Neural progenitor cell (in vitro differentiated cells): ENCODE results near the gene NAT9. TPM values are rescaled to one million over a fixed set of nuclear protein-coding genes. Genes with fewer than 3 reads are reported as not detected.

Source experiments
- DNase-seq: peaks from one replicate; pipeline ENCODE4 v3.0.0-alpha.2; 2016; ENCODE audit warnings: low spot score
- H2AFZ ChIP-seq: fragments of 200-600 bp; sonication (generic); replicated peaks from 2 replicates; pipeline ENCODE4 v1.6.1; 2016; ENCODE audit warnings: antibody characterized with exemption
- H3F3A ChIP-seq: fragments of 200-600 bp; sonication (generic); 2 replicates; pipeline ENCODE4 v1.6.1; 2016; ENCODE audit warnings: antibody characterized with exemption, low read depth
- H3K27ac ChIP-seq: fragments of 200-600 bp; sonication (generic); 2 replicates; pipeline ENCODE4 v1.5.1; 2016; ENCODE audit warnings: mild to moderate bottlenecking
- H3K27me3 ChIP-seq: fragments of 200-600 bp; sonication (generic); 2 replicates; pipeline ENCODE4 v1.6.1; 2016; ENCODE audit warnings: mild to moderate bottlenecking, moderate library complexity
- H3K36me3 ChIP-seq: fragments of 200-600 bp; sonication (generic); 2 replicates; pipeline ENCODE4 v1.5.1; 2016
- H3K4me1 ChIP-seq: fragments of 200-600 bp; sonication (generic); 2 replicates; pipeline ENCODE4 v1.6.1; 2016; ENCODE audit warnings: mixed run types
- H3K4me2 ChIP-seq: fragments of 200-600 bp; sonication (generic); 2 replicates; pipeline ENCODE4 v1.6.1; 2016
- H3K4me3 ChIP-seq: fragments of 200-600 bp; sonication (generic); 2 replicates; pipeline ENCODE4 v1.5.1; 2016
- H3K79me2 ChIP-seq: fragments of 200-600 bp; sonication (generic); 2 replicates; pipeline ENCODE4 v1.6.1; 2016; ENCODE audit warnings: low read depth
- H3K9ac ChIP-seq: fragments of 200-600 bp; sonication (generic); 2 replicates; pipeline ENCODE4 v1.6.1; 2016
- H3K9me3 ChIP-seq: fragments of 200-600 bp; sonication (generic); 2 replicates; pipeline ENCODE4 v1.5.1; 2016; ENCODE audit warnings: low read depth
- H4K20me1 ChIP-seq: fragments of 200-600 bp; sonication (generic); 2 replicates; pipeline ENCODE4 v1.6.1; 2016; ENCODE audit warnings: low read depth
- H3K27ac Mint-ChIP-seq: 3 replicates; pipeline ENCODE4 v1.8.0; 2021; ENCODE audit warnings: mixed read lengths
- H3K27me3 Mint-ChIP-seq: 2 replicates; pipeline ENCODE4 v1.8.0; 2022; ENCODE audit warnings: low read depth, mild to moderate bottlenecking, inconsistent platforms, moderate library complexity, mixed read lengths; ENCODE audit not compliant: insufficient read depth
- H3K36me3 Mint-ChIP-seq: 3 replicates; pipeline ENCODE4 v1.8.0; 2021; ENCODE audit warnings: mixed read lengths
- H3K4me1 Mint-ChIP-seq: 3 replicates; pipeline ENCODE4 v1.8.0; 2021; ENCODE audit warnings: mixed read lengths
- H3K4me3 Mint-ChIP-seq: 3 replicates; pipeline ENCODE4 v1.8.0; 2021; ENCODE audit warnings: mild to moderate bottlenecking, moderate library complexity, mixed read lengths
- H3K9me3 Mint-ChIP-seq: 3 replicates; pipeline ENCODE4 v1.8.0; 2020; ENCODE audit warnings: mixed read lengths
- CTCF ChIP-seq: fragments of 200-600 bp; sonication (generic); IDR thresholded peaks from 2 replicates; pipeline ENCODE4 v1.5.1; 2017; ENCODE audit warnings: antibody characterized with exemption, mild to moderate bottlenecking
- EZH2 ChIP-seq: fragments of 200-600 bp; sonication (generic); IDR thresholded peaks from 2 replicates; pipeline ENCODE4 v1.6.1; 2017; ENCODE audit warnings: antibody characterized with exemption, mild to moderate bottlenecking, moderate library complexity
- EZH2phosphoT487 ChIP-seq: fragments of 200-600 bp; sonication (generic); IDR thresholded peaks from 2 replicates; pipeline ENCODE4 v1.6.1; 2017; ENCODE audit warnings: antibody characterized with exemption
- total RNA-seq: library from RNA; depleted of rRNA; stranded (reverse); fragments of >200 nt; gene quantifications from 2 replicates; pipeline ENCODE4 v1.2.3, GENCODE V29; 2015; ENCODE audit warnings: low replicate concordance

The NAT9 gene
- total RNA-seq, 1 donor from 2014 or later, result 75.3 TPM

DNA sequence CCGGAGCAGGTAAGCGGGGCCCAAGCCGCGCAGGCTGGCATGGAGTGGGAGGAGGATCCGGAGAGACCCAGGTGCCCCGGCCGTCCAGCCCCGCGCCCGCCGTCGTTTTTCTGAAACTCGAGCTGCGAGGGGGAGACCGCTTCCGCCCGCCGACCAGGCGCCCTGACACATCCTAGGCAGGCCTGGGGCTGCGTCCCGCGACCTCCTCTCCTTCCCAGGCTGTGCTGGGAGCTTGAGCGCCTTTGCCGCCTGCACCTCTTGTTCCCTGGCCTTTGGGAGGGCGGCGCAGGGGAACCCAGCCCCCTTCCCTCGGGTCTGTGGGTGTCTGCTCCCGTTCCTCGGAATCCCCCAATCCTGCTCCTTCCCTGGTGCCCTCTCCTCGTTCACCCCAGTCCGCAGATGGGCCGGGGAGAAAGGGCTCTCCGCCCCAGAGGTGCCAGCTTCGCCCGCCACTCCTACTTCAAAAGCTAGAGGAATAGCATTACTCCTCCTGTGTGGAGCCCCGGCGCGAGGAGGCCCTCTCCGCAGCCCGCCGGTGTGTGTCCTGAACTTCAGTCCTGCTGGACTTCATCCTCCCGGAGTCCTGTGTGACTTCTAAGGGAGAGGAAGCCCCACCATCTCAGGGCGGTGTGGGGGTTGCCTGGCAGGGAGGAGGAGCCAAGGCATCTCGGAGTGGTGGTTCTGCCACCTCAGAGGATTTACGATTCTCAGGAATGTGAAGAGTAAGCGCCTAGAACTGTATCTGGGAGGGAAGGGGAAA is 26.7 kb downstream of the NAT9 start:
- Histone ChIP-seq H3K27ac (no peak overlapping the region), H3K9ac (peak overlapping the region; percentile 82)
- TF ChIP-seq EZH2phosphoT487 (no peak), CTCF (no peak), EZH2 (no peak)

GRCh38 chr17:74748529-74749278 is 27.4 kb downstream of the NAT9 start, which contains the start of gene NHERF1:
TSS of gene NHERF1 (plus strand) at chr17:74748628. CDS start at chr17:74748847, 219 bp downstream.
- peak; percentile 98 for DNase-seq
- peak within 1 kb of the TSS; percentile 99 for H3K4me3 ChIP-seq
- TF ChIP-seq EZH2, result no peak
- TF ChIP-seq CTCF, result peak; percentile 42
- peak within 1 kb of the TSS; percentile 87 for H3K4me2 ChIP-seq
- H3K27me3 ChIP-seq, result no peaks in the 10 kb centered on the region
- H3K4me3 Mint-ChIP-seq, result peak within 1 kb of the TSS; percentile 98
- H3K27ac Mint-ChIP-seq, result peak within 1 kb of the TSS; percentile 47
- H3K4me1 Mint-ChIP-seq, result peaks cover 45% of the 10 kb centered on the region
- peaks cover 52% of the 10 kb centered on the region for H3K79me2 ChIP-seq
- peaks cover 40% of the 10 kb centered on the region for H3F3A ChIP-seq
- peaks cover 12% of the 10 kb centered on the region for H3K27me3 Mint-ChIP-seq
- H3K36me3 ChIP-seq, result no peaks in the 10 kb centered on the region
- no peaks in the 10 kb centered on the region for H3K9me3 Mint-ChIP-seq
- H2AFZ ChIP-seq, result peak within 1 kb of the TSS; percentile 58
- peaks cover 52% of the 10 kb centered on the region for H3K4me1 ChIP-seq
- peaks cover 15% of the 10 kb centered on the region for H3K36me3 Mint-ChIP-seq
- peak within 1 kb of the TSS; percentile 82 for H3K9ac ChIP-seq
- H3K27ac ChIP-seq, result no peak within 1 kb of the TSS
- no peaks in the 10 kb centered on the region for H3K9me3 ChIP-seq
- H4K20me1 ChIP-seq, result peaks cover 49% of the 10 kb centered on the region

More for the DNA sequence above, 26.7 kb downstream of the NAT9 start:
- Mint-ChIP-seq H3K27ac (peak overlapping the region; percentile 47), H3K9me3 (no peaks in the 10 kb centered on the region), H3K4me1 (peaks cover 45% of the 10 kb centered on the region), H3K27me3 (peaks cover 7% of the 10 kb centered on the region), H3K36me3 (peaks cover 15% of the 10 kb centered on the region), H3K4me3 (peak overlapping the region; percentile 98)
- Histone ChIP-seq H3K4me2 (peak overlapping the region; percentile 87), H3K36me3 (no peaks in the 10 kb centered on the region), H2AFZ (no peak overlapping the region), H3K79me2 (peaks cover 60% of the 10 kb centered on the region), H4K20me1 (peaks cover 50% of the 10 kb centered on the region), H3K4me3 (peak overlapping the region; percentile 99), H3K9me3 (no peaks in the 10 kb centered on the region), H3K27me3 (no peaks in the 10 kb centered on the region), H3F3A (peaks cover 40% of the 10 kb centered on the region), H3K4me1 (peaks cover 52% of the 10 kb centered on the region)
- DNase-seq, result peak; percentile 62

DNA sequence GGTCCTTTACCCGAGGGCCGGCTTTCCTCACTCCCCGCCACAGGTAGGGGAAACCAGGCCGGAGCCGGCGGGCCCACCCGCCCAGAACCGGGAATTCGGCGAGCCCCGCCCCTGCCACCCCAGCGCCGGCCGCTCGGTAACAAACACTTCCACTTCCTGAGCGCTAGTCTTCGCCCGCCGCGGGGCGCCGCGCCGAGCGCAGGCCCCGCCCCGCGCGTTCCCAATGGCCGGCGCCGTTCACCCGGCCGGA is 27.9 kb downstream of the NAT9 start:
- no peak for TF ChIP-seq CTCF
- TF ChIP-seq EZH2phosphoT487, result no peak
- no peak for TF ChIP-seq EZH2
- peaks cover 45% of the 10 kb centered on the region for H3K4me1 Mint-ChIP-seq
- H3K9me3 Mint-ChIP-seq, result no peaks in the 10 kb centered on the region
- no peak overlapping the region for H2AFZ ChIP-seq
- H3K9me3 ChIP-seq, result no peaks in the 10 kb centered on the region
- H3K4me1 ChIP-seq, result peaks cover 52% of the 10 kb centered on the region
- DNase-seq, result no peak
- H3K27me3 ChIP-seq, result no peaks in the 10 kb centered on the region
- H3K27me3 Mint-ChIP-seq, result peaks cover 10% of the 10 kb centered on the region
- no peak overlapping the region for H3K27ac Mint-ChIP-seq
- H3K27ac ChIP-seq, result no peak overlapping the region
- H4K20me1 ChIP-seq, result peaks cover 46% of the 10 kb centered on the region
- H3K4me2 ChIP-seq, result peak overlapping the region; percentile 87
- peak overlapping the region; percentile 79 for H3K4me3 Mint-ChIP-seq
- H3K9ac ChIP-seq, result no peak overlapping the region
- no peaks in the 10 kb centered on the region for H3K36me3 ChIP-seq
- peaks cover 47% of the 10 kb centered on the region for H3K79me2 ChIP-seq
- H3K4me3 ChIP-seq, result peak overlapping the region; percentile 99
- H3F3A ChIP-seq, result peaks cover 40% of the 10 kb centered on the region
- H3K36me3 Mint-ChIP-seq, result peaks cover 13% of the 10 kb centered on the region
